BJ (cell line): ENCODE measurements around the gene FUT7. TPM values are rescaled to one million over a fixed set of nuclear protein-coding genes. Genes with fewer than 3 reads are reported as not detected.

Experiments used
- CTCF ChIA-PET: fragments of 350-600 bp; formaldehyde crosslinking; extraction: SDS; loops from one replicate; lab custom pipeline; 2021; ENCODE audit warnings: antibody characterized with exemption, inconsistent platforms; lab: Yijun Ruan, JAX
- POLR2A ChIA-PET: fragments of 300-600 bp; sonication (Branson Sonifier 250); formaldehyde crosslinking; extraction: SDS; loops from one replicate; lab custom pipeline; 2021; ENCODE audit warnings: antibody characterized with exemption; lab: Charles Lee
- DNase-seq: peaks from one replicate; pipeline ENCODE4 v3.0.0-alpha.2; 2011; ENCODE audit warnings: low read depth
- H3K27me3 ChIP-seq: 2 replicates; pipeline ENCODE4 v1.6.0; 2011; ENCODE audit warnings: low read length; ENCODE audit not compliant: control insufficient read depth, insufficient read depth
- H3K36me3 ChIP-seq: 2 replicates; pipeline ENCODE4 v1.5.1; 2011; ENCODE audit warnings: low read length; ENCODE audit not compliant: control insufficient read depth, insufficient read depth
- H3K4me3 ChIP-seq: 2 replicates; pipeline ENCODE4 v1.5.1; 2011; ENCODE audit warnings: low read depth, mild to moderate bottlenecking, control low read depth, low read length
- polyA plus RNA-seq: library from polyadenylated mRNA; depleted of rRNA; stranded (reverse); fragments of >200 nt; gene quantifications from 2 replicates; pipeline ENCODE4 v1.2.3, GENCODE V29; 2011
- TF ChIP-seq, protein P1 (sequence below): IDR thresholded peaks from 2 replicates; pipeline ENCODE4 v1.5.1; 2011; ENCODE audit warnings: low read depth, mild to moderate bottlenecking, control low read depth, inconsistent platforms, low read length, moderate library complexity; ENCODE audit not compliant: insufficient read depth

Gene FUT7
- polyA plus RNA-seq, 1 experiment, result not detected

- POLR2A ChIA-PET, result no interaction called here
- H3K36me3 ChIP-seq, result no peaks in the 10 kb centered on the region; the same call in 1 of the 2 replicates
- CTCF ChIA-PET, result interaction anchor here (0.8 to 3.3 kb wide), 20 partner anchors 10 to 248 kb away, joined by 3 to 48 read pairs (median 10); partner anchors contain the start of genes CLIC3, PAXX, RNF224 and TMEM141
- TF ChIP-seq, protein P1, sequence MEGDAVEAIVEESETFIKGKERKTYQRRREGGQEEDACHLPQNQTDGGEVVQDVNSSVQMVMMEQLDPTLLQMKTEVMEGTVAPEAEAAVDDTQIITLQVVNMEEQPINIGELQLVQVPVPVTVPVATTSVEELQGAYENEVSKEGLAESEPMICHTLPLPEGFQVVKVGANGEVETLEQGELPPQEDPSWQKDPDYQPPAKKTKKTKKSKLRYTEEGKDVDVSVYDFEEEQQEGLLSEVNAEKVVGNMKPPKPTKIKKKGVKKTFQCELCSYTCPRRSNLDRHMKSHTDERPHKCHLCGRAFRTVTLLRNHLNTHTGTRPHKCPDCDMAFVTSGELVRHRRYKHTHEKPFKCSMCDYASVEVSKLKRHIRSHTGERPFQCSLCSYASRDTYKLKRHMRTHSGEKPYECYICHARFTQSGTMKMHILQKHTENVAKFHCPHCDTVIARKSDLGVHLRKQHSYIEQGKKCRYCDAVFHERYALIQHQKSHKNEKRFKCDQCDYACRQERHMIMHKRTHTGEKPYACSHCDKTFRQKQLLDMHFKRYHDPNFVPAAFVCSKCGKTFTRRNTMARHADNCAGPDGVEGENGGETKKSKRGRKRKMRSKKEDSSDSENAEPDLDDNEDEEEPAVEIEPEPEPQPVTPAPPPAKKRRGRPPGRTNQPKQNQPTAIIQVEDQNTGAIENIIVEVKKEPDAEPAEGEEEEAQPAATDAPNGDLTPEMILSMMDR, result no peak
- H3K27me3 ChIP-seq, result no peaks in the 10 kb centered on the region
- no peak for DNase-seq
- no peak overlapping the region for H3K4me3 ChIP-seq
Observed at GRCh38 chr9:137030538-137031527, 1.1 kb downstream of the FUT7 start.

DNA sequence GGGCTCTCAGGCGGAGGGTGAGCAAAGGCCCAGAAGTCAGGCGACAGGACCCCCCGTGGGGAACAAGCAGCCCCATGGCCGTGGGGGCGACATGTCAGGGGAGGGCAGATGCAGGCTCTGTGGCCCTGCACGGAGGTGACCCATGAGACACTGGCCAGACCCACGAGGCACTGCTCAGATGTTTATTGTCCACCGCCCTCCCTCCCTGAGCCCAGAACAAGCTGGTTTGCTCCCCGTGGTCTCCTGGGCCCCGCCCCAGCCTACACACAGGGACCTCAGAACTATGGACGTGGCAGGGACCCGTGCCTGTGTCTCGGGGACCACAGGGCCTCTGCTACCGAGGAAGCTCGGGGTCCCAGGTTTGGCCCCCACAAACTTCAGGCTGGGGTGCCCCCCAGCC is 1.9 kb downstream of the FUT7 start:
- Histone ChIP-seq H3K4me3 (no peak overlapping the region), H3K27me3 (no peaks in the 10 kb centered on the region), H3K36me3 (no peaks in the 10 kb centered on the region; the same call in 1 of the 2 replicates)
- TF ChIP-seq, protein P1, result no peak
- ChIA-PET CTCF (interaction anchor here (0.6 to 3.3 kb wide), 51 partner anchors 8 to 258 kb away, joined by 3 to 48 read pairs (median 5); partner anchors contain the start of genes AJM1, CLIC3, MAN1B1 and NPDC1), POLR2A (interaction anchor here (0.6 kb wide), 1 partner anchor 183 kb away, joined by 5 read pairs; no protein-coding TSS in a partner anchor)
- DNase-seq, result no peak

DNA sequence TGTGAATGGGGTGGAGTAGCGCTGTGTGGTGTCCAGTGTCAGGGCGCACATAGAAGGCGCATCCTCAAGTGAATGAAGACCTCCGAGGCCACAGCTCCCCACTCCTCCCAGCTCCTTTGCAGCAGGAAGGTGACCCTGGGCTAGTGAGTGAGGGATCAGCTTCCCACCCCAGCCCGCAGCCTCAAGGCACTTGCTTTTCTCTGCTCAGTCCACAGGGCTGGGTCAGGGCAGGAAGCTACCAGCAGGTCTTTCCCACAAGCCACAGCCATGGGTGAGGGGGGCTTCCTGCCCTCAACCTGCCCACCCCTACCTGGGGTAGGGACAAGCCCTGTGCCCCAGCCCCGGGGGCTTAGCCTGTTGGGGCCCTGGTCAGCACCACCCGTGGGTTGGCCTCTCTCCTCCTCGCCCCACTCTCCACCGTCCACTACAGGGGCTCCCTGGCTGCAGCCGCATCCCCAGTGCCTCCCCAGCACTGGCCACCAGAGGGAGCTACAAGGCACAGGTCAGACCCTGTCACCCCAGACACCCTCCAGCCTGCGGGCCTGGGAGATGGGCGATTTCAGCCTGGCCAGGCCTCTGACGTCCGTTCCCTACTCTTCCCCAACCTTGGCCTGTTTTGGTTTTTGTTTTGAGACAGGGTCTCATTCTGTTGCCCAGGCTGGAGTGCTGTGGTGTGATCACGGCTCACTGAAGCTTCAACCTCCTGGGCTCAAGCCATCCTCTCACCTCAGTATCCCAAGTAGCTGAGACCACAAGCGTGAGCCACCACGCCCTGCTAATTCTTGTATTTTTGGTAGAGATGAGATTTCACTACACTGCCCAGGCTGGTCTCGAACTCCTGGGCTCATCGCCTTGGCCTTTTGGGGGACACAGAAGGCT is 2.6 kb downstream of the FUT7 start:
- TF ChIP-seq, protein P1, result peak; percentile 95
- ChIA-PET CTCF (interaction anchor here (0.6 to 3.3 kb wide), 64 partner anchors 9 to 300 kb away, joined by 3 to 48 read pairs (median 4); partner anchors contain the start of genes AJM1, CLIC3, MAN1B1 and NPDC1), POLR2A (interaction anchor here (0.6 kb wide), 1 partner anchor 182 kb away, joined by 5 read pairs; no protein-coding TSS in a partner anchor)
- no peaks in the 10 kb centered on the region for H3K27me3 ChIP-seq
- no peaks in the 10 kb centered on the region; the same call in 1 of the 2 replicates for H3K36me3 ChIP-seq
- no peak overlapping the region; the same call in 1 of the 2 replicates for H3K4me3 ChIP-seq
- DNase-seq, result no peak

DNA sequence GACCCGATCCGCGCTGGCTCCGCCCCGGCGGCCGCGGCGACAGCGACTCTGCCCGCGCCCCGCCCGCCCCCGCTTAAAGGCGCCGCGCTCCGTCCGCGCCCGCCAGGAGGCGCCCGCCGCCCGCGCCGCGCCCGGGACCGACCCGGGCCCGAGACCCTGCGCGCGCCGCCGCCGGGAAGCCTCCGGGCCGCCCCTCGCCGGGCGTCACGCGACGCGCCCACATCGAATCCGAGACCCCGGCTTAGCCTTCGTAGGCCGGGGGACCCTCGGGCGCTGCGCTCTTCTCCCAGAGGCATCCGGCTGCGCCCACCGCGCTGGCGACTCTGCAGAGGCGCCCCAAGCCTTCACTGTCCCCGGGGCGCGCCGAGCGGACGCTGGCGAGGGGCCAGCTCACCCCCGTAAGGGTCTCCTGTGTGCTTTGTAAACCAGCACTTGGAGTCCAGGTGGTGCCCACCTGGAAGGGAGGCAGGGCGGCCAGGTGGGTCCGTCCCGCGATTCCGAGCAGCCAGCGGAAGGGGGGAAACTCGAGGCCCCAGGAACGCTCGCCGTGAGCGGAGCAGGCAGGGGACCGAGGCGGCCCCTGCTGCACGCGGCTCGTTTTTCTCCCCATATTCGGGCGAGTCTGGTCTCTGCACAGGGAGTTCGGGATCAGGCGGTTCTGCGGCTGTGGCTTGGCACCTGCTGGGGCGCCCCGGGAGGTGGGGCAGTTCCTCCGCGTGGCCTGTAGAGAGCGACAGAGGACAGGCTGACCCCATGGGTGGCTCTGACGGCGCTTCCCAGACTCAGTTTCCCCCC is 3.4 kb downstream of the FUT7 start:
- Histone ChIP-seq H3K4me3 (peak overlapping the region; percentile 64), H3K27me3 (no peaks in the 10 kb centered on the region), H3K36me3 (no peaks in the 10 kb centered on the region; the same call in 1 of the 2 replicates)
- DNase-seq, result no peak
- POLR2A ChIA-PET, result no interaction called here
- TF ChIP-seq, protein P1, result peak; percentile 35
- CTCF ChIA-PET, result interaction anchor here (0.7 to 10.7 kb wide), 57 partner anchors 8 to 299 kb away, joined by 3 to 50 read pairs (median 5); partner anchors contain the start of genes AJM1, CLIC3, MAN1B1 and NPDC1
